Measurements from ENCODE around the gene DIAPH3. TPM values are rescaled to one million over a fixed set of nuclear protein-coding genes. Genes with fewer than 3 reads are reported as not detected.

Gene DIAPH3
- total RNA-seq, 1 donor from 2014 or later: 24.1 TPM

GRCh38 chr13:59842507-59842906 lies 321.2 kb downstream of the DIAPH3 start:
- Mint-ChIP-seq H3K27me3 (ENCODE audit: low read depth) (no peaks in the 10 kb centered on the region), H3K36me3 (ENCODE audit: low read depth) (no peaks in the 10 kb centered on the region)
- TF ChIP-seq CTCF (IDR thresholded peaks at IDR 0.05): no peak

GRCh38 chr13:59839186-59839585 lies 324.5 kb downstream of the DIAPH3 start:
- DNase-seq (ENCODE audit: low spot score): no peak
- Mint-ChIP-seq H3K27me3 (ENCODE audit: low read depth) (no peaks in the 10 kb centered on the region), H3K4me1 (ENCODE audit: low read depth) (peaks cover 20% of the 10 kb centered on the region), H3K4me3 (ENCODE audit: unreplicated experiment) (no peak overlapping the region), H3K9me3 (ENCODE audit: low read depth) (no peaks in the 10 kb centered on the region), H3K36me3 (ENCODE audit: low read depth) (no peaks in the 10 kb centered on the region), H3K27ac (ENCODE audit: unreplicated experiment) (no peak overlapping the region)
- no peak for TF ChIP-seq CTCF (IDR thresholded peaks at IDR 0.05)

More at GRCh38 chr13:59842507-59842906, 321.2 kb downstream of the DIAPH3 start:
- Mint-ChIP-seq H3K4me3 (ENCODE audit: unreplicated experiment) (no peak overlapping the region), H3K27ac (ENCODE audit: unreplicated experiment) (no peak overlapping the region), H3K9me3 (ENCODE audit: low read depth) (no peaks in the 10 kb centered on the region), H3K4me1 (ENCODE audit: low read depth) (peaks cover 12% of the 10 kb centered on the region)
- no peak for DNase-seq (ENCODE audit: low spot score)

- no peaks in the 10 kb centered on the region for H3K27me3 Mint-ChIP-seq (ENCODE audit: low read depth)
Measured at GRCh38 chr13:59837101-59837500, 326.6 kb downstream of the DIAPH3 start.

GRCh38 chr13:59835569-59835968 lies 328.2 kb downstream of the DIAPH3 start:
- H3K9me3 Mint-ChIP-seq (ENCODE audit: low read depth): no peaks in the 10 kb centered on the region
- no peak for TF ChIP-seq CTCF (IDR thresholded peaks at IDR 0.05)
- H3K36me3 Mint-ChIP-seq (ENCODE audit: low read depth): no peaks in the 10 kb centered on the region
- no peak for DNase-seq (ENCODE audit: low spot score)
- no peaks in the 10 kb centered on the region for H3K27me3 Mint-ChIP-seq (ENCODE audit: low read depth)
- H3K27ac Mint-ChIP-seq (ENCODE audit: unreplicated experiment): no peak overlapping the region
- no peak overlapping the region for H3K4me3 Mint-ChIP-seq (ENCODE audit: unreplicated experiment)
- H3K4me1 Mint-ChIP-seq (ENCODE audit: low read depth): peaks cover 8% of the 10 kb centered on the region

More at GRCh38 chr13:59837101-59837500, 326.6 kb downstream of the DIAPH3 start:
- TF ChIP-seq CTCF (IDR thresholded peaks at IDR 0.05): no peak
- Mint-ChIP-seq H3K9me3 (ENCODE audit: low read depth) (no peaks in the 10 kb centered on the region), H3K4me1 (ENCODE audit: low read depth) (peaks cover 8% of the 10 kb centered on the region), H3K4me3 (ENCODE audit: unreplicated experiment) (no peak overlapping the region), H3K36me3 (ENCODE audit: low read depth) (no peaks in the 10 kb centered on the region), H3K27ac (ENCODE audit: unreplicated experiment) (no peak overlapping the region)
- no peak for DNase-seq (ENCODE audit: low spot score)

- TF ChIP-seq CTCF (IDR thresholded peaks at IDR 0.05): no peak
- peaks cover 8% of the 10 kb centered on the region for H3K4me1 Mint-ChIP-seq (ENCODE audit: low read depth)
- H3K36me3 Mint-ChIP-seq (ENCODE audit: low read depth): no peaks in the 10 kb centered on the region
- no peaks in the 10 kb centered on the region for H3K27me3 Mint-ChIP-seq (ENCODE audit: low read depth)
- no peaks in the 10 kb centered on the region for H3K9me3 Mint-ChIP-seq (ENCODE audit: low read depth)
- DNase-seq (ENCODE audit: low spot score): no peak
- H3K27ac Mint-ChIP-seq (ENCODE audit: unreplicated experiment): no peak overlapping the region
- H3K4me3 Mint-ChIP-seq (ENCODE audit: unreplicated experiment): no peak overlapping the region
Measured at GRCh38 chr13:59834801-59835200, 328.9 kb downstream of the DIAPH3 start.

Data from chondrocyte (in vitro differentiated cells).